ENCODE results near the gene OR7G1.

Gene OR7G1, protein sequence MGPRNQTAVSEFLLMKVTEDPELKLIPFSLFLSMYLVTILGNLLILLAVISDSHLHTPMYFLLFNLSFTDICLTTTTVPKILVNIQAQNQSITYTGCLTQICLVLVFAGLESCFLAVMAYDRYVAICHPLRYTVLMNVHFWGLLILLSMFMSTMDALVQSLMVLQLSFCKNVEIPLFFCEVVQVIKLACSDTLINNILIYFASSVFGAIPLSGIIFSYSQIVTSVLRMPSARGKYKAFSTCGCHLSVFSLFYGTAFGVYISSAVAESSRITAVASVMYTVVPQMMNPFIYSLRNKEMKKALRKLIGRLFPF

DNA sequence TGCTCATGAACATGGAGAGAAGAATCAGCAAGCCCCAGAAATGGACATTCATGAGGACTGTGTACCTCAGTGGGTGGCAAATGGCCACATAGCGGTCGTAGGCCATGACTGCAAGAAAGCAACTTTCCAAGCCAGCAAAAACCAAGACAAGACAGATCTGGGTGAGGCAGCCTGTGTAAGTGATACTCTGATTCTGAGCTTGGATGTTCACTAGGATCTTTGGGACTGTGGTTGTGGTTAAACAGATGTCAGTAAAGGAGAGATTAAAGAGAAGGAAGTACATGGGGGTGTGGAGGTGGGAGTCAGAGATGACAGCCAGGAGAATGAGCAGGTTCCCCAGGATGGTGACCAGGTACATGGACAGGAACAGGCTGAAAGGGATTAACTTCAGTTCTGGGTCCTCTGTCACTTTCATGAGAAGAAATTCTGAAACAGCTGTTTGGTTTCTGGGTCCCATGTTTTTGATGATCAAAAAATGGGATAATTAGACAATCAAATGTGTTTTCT, at the start of gene OR7G1:
Gene OR7G1 (minus strand): TSS at position 457 of the 507 bp plus-strand sequence. CDS start 0 bp downstream, at position 457.
- DNase-seq (ENCODE audit: low read depth in 2 of 2) = no peak

DNA sequence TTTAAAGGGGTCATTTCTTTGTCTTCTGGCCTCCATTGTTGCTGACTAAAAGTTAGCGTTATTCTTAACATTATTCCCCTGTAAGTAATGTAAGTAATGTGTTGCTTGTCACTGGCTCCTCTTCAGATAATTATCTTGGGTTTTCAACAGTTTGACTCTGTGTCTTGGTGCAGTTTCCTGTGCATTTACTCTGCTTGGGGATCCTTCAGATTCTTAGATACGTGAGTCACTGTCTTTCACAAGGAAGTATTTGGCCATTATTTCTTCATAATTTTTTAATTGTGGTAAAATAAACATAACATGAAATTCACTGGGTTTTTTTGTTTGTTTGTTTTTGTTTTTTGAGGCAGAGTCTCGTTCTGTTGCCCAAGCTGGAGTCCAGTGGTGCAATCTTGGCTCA, 49.7 kb upstream of the OR7G1 start:
- no peak for DNase-seq (ENCODE audit: low read depth in 2 of 2)

DNA sequence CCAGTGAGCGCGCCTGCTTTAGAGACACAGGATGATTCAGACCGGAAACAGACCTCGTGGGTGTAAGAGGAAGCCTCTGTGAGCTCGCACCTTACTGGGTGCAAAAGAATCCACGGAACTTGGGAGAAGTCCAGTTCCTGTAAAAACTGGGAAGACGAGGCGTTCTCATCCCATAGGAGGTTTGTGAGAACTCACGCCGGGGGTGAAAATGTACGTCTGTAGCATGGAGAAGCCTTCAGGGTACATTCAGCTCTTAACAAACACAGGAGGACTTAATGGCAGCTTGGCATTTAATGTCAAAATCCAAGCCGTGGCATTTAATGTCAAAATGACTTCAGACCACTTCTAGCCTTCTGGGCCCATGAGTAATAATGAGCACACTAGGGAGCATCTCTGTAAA, 45.9 kb upstream of the OR7G1 start:
- no peak for DNase-seq (ENCODE audit: low read depth in 2 of 2)

DNA sequence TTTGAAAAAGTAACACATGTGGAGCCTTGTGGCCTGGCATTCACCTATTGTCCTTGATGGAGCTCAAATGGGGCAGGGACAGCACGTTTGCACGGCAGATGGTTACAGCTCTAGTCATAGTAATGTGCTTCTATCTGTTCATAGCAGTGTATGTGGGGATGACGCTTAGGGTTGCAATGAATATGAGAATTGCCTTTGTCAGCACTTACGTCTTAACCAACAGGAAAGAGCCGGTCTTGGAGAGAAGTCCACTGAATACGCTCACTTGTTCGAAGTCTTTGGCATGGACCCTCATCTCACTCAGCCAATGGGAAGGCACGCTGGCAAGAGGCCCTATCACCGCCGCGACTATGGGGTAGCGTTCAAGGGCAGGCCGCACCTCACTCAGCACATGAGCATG, 44.3 kb upstream of the OR7G1 start:
- no peak for DNase-seq (ENCODE audit: low read depth in 2 of 2)

DNA sequence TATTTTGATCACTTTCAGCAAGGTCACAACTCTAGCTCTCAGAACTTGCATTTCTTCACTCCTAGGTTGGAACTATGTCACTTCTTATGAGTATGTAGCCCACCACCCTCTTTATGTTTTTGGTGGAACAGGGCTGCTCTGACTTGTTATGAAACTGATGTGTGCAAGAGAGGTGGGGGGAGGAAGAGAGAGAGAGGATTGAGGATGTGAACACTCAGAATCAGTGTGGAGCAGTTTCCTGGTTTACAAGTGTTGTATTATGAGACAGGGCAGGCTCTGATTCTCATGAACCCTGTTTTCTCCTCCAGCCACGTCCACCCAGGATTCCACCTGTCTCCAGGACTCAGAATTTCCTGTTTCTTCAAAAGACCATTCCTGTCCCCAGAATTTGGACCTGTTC, 40.7 kb upstream of the OR7G1 start:
- no peak for DNase-seq (ENCODE audit: low read depth in 2 of 2)

DNA sequence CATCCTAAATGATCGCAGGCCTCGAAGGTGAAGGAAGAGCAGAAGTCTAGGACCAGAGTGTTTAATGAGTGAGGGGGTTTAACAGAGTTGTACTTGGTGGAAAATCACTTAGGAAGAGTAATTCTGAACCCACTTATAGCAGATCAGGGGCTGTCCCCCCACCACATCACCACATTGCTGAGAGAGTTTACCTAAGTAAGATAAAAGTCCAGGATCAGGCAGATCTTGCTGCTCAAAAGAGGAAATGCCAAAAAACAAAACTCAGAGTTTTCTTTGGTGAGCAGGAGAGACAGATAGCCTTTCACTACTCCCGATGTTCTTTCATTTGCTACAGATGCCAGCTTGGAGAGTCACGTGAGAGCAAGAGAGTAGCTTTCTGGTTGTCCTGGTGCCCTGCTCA, 40.0 kb upstream of the OR7G1 start:
- no peak for DNase-seq (ENCODE audit: low read depth in 2 of 2)

DNA sequence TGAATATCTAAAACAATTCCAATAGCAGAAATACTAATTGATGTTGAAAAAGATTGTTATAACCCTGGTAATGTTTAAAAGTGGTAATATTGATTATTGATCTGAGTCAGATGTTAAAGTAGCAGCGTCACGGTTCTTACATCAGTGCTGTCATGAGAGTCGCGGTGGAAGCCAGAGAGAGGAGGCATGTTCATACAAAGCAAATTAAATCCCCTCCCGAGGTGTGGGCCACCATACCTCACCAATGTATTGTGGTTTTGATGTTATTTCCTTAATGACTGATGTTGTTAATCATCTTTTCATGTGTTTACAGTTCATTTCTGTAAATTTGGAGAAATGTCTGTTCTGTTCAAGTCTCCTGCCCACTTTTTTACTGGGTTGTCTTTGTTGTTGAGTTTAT, 35.8 kb upstream of the OR7G1 start:
- no peak for DNase-seq (ENCODE audit: low read depth in 2 of 2)

DNA sequence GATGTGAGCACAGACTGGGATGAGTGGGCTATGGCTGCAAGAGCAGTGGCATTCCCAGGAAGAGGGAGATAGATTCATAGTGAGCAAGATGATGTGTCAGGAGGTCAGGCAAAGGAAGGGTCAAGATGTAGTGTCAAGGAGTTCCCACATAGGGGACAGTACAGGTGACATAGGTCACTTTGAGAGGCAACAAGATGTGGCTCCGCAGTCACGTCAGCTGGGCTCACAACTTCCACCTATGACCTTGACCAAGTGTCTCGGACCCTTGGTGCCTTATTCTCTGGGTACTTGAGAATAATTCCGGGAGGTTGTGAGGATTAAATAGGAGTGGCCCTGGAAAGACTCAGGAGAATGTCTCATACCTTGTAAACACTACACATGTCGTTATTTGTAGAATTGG, 35.1 kb upstream of the OR7G1 start:
- DNase-seq (ENCODE audit: low read depth in 2 of 2) = no peak

DNA sequence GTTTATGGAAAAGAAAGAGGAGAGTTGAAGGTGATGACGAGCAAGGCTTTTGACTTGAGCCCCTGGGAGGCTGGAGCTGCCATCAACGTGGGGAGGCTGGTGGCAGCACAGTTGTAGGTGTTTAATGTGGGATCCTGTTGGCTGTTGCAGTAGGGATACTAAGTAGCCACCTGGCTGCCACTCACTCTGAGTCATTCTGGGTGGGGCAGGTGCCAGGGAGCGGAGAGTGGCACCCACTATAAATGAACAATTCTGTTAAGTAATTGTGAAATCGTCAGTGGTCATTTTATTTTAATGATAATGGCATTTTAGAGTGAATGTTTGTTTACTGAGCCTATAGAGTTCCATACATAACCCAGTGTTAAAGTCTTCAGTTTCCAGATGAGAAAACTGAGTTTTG, 34.4 kb upstream of the OR7G1 start:
- no peak for DNase-seq (ENCODE audit: low read depth in 2 of 2)

DNA sequence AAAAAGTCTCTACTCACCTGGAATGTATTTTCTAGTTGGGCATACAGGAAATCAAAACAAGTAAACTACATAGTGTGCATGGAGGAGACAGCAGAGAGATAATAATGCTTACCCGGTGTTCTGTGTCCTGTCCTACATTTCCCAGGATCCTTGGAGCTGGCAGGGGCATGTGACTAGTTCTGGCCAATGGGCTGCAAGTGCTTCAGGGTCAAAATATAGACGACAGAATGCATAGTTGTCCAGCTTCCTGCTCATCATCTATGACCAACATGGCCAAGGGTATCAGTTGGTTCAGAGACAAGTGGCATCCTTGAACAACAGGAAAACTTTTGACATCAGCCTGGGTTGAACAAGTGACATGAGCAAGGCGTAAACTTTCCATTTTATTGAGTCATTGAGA, 33.1 kb upstream of the OR7G1 start:
- DNase-seq (ENCODE audit: low read depth in 2 of 2) = no peak

DNA sequence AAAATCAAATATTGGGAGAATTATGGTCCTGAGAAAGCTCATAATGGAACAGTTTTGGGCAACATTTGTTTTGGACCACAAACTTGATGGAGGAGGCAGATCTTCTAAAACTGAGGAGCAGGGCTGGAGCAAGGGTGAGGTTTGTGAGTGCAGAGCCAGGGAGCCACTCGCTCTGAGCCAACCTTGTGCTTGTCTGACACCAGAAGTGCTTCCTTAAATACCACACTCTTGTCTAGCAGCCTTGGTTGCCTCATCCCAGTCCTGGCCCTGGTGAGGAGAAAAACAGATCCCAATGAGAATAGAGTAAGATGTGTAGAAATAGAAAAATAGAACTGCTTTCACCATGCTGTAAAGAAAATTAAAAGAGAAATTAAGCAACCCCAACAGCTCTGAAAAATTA, 31.3 kb upstream of the OR7G1 start:
- DNase-seq (ENCODE audit: low read depth in 2 of 2) = no peak

DNA sequence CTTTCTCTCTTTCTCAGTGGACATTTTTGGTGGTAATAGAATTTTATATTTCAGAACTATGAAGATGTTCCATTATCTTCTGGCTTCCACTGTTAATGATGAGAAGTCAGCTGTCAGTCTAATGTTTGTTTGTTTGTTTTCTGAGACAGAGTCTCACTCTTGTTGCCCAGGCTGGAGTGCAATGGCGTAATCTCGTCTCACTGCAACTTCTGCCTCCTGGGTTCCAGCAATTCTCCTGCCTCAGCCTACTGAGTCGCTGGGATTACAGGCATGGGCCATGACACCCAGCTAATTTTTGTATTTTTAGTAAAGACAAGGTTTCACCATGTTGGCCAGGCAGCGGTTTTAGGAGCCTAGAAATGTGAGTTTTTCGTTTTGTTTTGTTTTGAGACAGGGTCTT, 29.4 kb upstream of the OR7G1 start:
- no peak for DNase-seq (ENCODE audit: low read depth in 2 of 2)

DNA sequence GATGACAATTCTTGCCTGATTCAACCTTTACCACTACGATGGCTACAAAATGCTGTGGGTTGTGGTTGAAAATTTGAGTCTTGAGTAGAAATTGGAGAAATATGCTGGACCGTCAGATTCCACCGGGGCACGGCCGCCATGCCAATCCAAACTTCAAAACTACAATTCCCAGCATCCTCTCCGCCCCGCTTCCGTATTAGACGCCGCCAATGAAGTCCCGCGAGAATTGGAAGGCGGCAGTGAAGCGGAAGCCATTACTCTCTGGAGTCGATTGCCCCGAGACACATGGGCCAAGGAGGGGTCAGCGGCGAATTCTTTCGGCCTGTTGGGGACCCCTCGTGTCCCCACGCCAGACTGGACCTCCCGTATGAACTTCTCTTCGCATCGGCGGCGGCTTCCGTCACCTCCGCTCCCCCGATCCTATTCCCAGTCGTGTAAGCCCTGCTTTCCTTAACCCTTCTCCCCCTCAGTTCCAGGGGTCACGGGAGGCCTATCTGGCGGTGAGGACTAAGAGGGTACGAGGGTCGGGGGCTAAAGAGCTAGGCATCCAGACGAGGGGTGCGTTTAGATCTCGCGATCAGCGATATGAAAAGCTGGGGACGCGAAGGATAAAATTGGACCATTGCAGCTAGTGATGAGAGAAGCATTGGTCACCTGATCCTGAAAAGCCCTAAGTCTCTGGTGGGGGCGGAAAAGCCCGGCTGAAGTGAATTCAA, 24.8 kb upstream of the OR7G1 start, which contains the start of gene ZNF317:
Gene ZNF317 (plus strand): TSS at position 239 of the 716 bp plus-strand sequence. CDS start 15,620 bp downstream, outside the sequence.
- peak; percentile 79 to 82 for DNase-seq (ENCODE audit: low read depth in 2 of 2)

DNA sequence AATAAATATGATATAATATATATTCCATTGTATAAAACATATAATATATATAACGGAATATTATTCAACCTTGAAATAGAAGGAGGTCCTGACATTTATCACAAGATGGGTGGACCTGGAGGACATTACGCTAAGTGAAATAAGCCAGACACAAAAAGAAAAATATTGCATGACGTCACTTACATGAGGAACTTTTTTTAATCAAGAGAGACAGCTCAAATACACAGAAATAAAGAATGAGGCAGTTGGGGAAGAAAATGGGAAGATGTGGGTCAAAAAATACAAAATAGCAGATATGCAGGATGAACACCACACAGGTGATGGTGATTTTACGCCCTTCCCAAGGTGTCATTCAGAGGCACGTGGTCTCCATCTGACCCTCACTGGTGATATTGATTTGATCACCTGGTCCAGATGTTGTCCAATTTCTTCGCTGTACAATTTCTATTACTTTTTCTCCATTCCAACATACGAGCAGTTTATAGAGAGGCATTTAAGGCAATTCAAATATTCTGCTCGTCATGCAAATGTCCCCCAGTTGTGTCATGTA, 24.1 kb upstream of the OR7G1 start:
- DNase-seq (ENCODE audit: low read depth in 2 of 2) = no peak

DNA sequence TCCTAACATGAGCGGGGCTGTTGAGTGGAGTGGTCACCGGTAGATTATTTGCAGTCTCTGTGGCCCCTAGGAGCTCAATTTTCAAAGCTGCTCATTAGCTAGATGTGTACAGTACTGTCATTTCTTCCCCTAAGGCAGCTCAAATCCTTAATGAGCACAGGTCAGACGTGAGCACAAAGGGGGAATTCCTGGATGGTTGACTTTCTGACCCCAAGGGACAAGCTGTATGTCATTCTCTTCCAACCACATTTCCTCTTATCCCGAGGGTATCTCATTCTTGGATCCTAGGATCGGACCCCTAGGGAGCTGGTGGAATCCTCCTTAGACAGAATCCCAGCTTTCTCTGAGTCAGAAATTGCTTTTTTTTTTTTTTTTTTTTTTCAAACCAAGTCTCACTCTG, 16.9 kb upstream of the OR7G1 start:
- DNase-seq (ENCODE audit: low read depth in 2 of 2) = no peak

DNA sequence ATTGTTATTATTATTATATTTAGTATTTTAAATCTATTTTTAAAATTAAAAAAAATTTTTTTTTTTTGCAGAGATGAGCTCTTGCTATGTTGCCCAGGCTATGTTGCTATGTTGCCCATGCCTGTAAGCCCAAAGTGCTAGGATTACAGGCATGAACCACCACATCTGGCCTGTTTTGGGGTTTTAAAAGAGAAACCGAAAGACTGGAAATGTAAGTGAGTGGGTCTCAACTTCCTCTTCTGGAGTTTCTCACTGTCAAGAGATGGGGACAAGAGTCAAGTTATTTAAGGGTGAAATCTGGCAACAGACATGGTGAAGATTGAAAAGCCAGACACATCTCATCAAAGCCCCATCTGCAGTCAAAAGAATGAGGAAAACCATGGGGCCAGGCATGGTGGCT, 15.4 kb upstream of the OR7G1 start:
- no peak for DNase-seq (ENCODE audit: low read depth in 2 of 2)

DNA sequence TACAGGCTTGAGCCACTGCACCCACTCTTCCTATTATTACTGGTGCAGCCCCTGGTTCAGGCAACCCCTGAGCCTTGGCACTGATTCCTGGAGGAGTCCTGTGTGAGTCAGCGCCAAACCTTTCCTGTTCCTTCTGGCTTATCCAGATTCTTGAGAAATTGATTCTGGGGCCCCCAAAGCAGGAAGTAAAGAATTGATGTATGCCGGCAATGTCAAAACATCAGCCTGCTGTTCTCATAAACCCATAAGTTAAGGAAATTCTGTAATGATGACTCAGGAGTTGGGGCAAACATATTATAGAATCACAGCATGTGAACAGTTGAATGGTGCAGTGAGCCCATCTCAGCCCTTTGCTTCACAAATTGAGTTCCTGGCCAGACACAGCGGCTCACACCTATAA, 12.6 kb upstream of the OR7G1 start:
- DNase-seq (ENCODE audit: low read depth in 2 of 2) = no peak

DNA sequence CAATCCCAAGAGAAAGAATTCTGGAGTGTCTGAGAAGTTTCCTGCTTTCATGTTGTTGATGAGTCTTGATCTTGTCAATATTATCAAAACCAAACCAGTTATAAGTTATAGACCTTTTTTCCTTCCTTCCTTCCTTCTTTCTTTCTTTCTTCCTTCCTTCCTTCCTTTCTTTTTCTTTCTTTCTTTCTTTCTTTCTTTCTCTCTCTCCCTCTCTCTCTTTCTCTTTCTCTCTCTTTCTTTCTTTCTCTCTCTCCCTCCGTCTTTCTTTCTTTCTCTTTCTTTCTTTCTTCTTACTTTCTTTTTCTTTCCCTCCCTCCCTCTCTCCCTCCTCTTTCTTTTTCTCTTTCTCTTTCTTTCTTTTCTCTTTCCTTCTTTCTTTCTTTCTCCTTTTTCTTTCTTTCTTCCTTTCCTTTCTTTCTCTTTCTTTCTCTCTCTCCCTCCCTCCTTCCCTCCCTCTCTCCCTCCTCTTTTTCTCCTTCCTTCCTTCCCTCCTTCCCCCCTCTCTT, 11.4 kb upstream of the OR7G1 start, which contains the start of gene OR7G3:
Gene OR7G3 (minus strand): TSS at position 51 of the 506 bp plus-strand sequence. CDS start 0 bp downstream, at position 51.
- DNase-seq (ENCODE audit: low read depth in 2 of 2) = no peak

DNA sequence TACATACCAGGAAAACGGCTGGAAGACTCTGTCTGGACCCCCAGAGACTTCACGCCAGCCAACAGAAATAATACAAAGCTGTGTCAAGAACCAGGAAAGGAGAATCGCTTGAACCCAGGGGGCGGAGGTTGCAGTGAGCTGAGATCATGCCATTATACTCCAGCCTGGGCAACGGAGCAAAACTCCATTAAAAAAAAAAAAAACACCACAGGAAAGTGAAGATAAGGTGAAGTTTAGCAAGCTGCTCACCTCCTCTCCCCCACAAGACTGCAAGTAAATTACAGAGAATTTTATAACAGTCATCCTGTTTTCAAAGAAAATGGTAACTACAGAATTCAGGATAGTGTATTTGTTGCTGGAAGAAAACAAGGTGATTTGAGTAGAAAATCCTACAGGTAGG, 984 bp upstream of the OR7G1 start:
- no peak for DNase-seq (ENCODE audit: low read depth in 2 of 2)

DNA sequence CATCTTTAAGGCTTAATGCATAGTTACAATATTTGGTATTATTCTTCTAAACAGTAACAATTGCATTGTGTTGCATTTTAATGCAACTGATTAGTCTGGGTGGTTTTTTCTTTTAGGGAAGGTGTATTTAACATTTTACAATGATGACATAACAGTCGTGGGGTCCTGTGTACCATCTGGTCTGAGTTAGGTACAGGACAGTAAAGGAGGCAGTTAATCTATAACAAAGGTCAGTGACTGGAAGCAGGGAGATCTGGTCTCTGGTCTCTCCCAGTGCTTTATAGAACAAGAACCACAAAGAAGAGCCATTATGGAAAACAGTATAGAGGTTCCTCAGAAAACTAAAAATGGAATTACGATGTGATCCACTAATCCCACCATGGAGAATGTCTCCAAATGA, 5.6 kb downstream of the OR7G1 start:
- DNase-seq (ENCODE audit: low read depth in 2 of 2) = no peak

DNA sequence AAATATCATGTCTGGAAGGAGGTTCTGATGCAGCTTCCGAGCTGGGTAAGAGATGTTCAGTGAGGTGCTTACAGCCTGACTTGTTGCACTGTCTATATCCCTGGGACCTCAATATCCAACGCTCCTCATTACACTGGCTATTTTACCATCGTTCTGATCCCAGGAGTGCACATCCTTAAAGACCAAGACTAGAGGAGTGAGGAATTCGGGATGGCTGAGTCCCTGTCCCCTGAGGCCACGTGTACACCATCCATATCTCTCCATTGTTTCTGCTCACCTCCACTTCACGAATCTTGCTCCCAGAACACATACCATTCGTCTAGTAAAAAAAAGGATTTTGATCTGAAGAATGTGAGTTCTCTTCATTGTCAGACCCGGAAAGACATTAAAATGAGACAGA, 8.2 kb downstream of the OR7G1 start, which contains the start of gene OR7G2:
Gene OR7G2 (minus strand): TSS at position 101 of the 400 bp plus-strand sequence. CDS start 4,232 bp downstream, outside the sequence.
- DNase-seq (ENCODE audit: low read depth in 2 of 2) = no peak

DNA sequence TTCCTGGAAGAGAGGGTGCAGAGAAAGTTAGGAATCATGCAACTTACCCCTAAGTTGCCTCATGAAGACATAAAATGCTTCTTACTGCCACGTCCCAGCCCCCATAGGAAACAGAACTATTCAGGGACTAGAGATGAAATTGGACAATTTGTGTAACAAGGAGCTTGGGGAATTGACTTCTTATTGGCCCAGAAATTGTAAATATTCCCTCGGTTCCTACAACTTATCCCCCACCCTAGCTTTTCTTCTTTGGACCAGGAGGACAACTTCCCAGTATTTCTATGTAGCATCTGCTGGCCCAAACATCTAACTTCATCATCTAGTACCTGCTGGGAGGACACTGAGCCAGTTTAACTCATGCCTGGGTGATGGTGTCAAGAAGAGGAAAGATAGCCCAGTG, 28.8 kb downstream of the OR7G1 start, which contains the start of gene OR1M1:
Gene OR1M1 (plus strand): TSS at position 301 of the 400 bp plus-strand sequence. CDS start 6,184 bp downstream, outside the sequence.
- DNase-seq (ENCODE audit: low read depth in 2 of 2) = no peak
